Naive thymus-derived CD4-positive, alpha-beta T cell (primary cell): ENCODE measurements around the gene CEP55. TPM values are rescaled to one million over a fixed set of nuclear protein-coding genes. Genes with fewer than 3 reads are reported as not detected.

Source experiments
- ATAC-seq: fragments of 150-1000 bp; cut with Tn5 transposase; 2 replicates; pipeline ENCODE4 v1.10.0; 2021; ENCODE audit warnings: mild to moderate bottlenecking, moderate library complexity
- CTCF ChIA-PET: fragments of 350-600 bp; sonication (Branson Sonifier 250); formaldehyde crosslinking; loops from one replicate; lab custom pipeline; 2021; ENCODE audit warnings: antibody characterized with exemption; lab: Charles Lee
- POLR2A ChIA-PET: fragments of 350-600 bp; sonication (Branson Sonifier 250); formaldehyde crosslinking; loops from one replicate; lab custom pipeline; 2021; ENCODE audit warnings: antibody characterized with exemption, inconsistent platforms; lab: Charles Lee
- DNase-seq, 9 donors: peaks; one replicate each; pipeline versions ENCODE4 v3.0.0 to v3.0.0-alpha.2; 2020 to 2022; ENCODE audit warnings: mixed read lengths in 1 of 9
- H3K27ac ChIP-seq: one replicate; pipeline ENCODE4 v1.7.0; 2013; ENCODE audit warnings: mild to moderate bottlenecking, low read depth, low read length, moderate library complexity
- H3K27me3 ChIP-seq, 2 donors: one replicate each; pipeline ENCODE4 v1.7.0; 2013; ENCODE audit warnings: low read length in 2 of 2, mild to moderate bottlenecking in 2 of 2, moderate library complexity in 2 of 2; ENCODE audit not compliant: control insufficient read depth in 2 of 2, insufficient read depth in 2 of 2
- H3K36me3 ChIP-seq, 3 experiments: 1 replicate in 2 of 3; 2 replicates in 1 of 3; pipeline ENCODE4 v1.7.0; 2013; ENCODE audit warnings: low read length in 3 of 3, mild to moderate bottlenecking in 3 of 3, moderate library complexity in 1 of 3; ENCODE audit not compliant: insufficient read depth in 3 of 3, control insufficient read depth in 2 of 3
- H3K4me1 ChIP-seq, 2 donors: one replicate each; pipeline ENCODE4 v1.7.0; 2013; ENCODE audit warnings: low read length in 2 of 2, mild to moderate bottlenecking in 2 of 2, moderate library complexity in 1 of 2; ENCODE audit not compliant: control insufficient read depth in 2 of 2, insufficient read depth in 2 of 2
- H3K4me3 ChIP-seq: 2 replicates; pipeline ENCODE4 v1.7.0; 2013; ENCODE audit warnings: mild to moderate bottlenecking, low read length
- H3K9me3 ChIP-seq, 3 experiments: 1 replicate in 2 of 3; 2 replicates in 1 of 3; pipeline ENCODE4 v1.7.0; 2013; ENCODE audit warnings: low read length in 3 of 3; ENCODE audit not compliant: control insufficient read depth in 2 of 3
- H3K27ac Mint-ChIP-seq, 9 donors: one replicate each; pipeline ENCODE4 v1.8.0; 2020 to 2022; ENCODE audit warnings: mixed read lengths in 9 of 9, mild to moderate bottlenecking in 8 of 9, moderate library complexity in 5 of 9, inconsistent platforms in 2 of 9
- H3K27me3 Mint-ChIP-seq, 5 donors: one replicate each; pipeline ENCODE4 v1.8.0; 2021 to 2022; ENCODE audit warnings: mixed read lengths in 5 of 5, mild to moderate bottlenecking in 1 of 5
- H3K36me3 Mint-ChIP-seq, 5 donors: one replicate each; pipeline ENCODE4 v1.8.0; 2020 to 2022; ENCODE audit warnings: mixed read lengths in 5 of 5, mild to moderate bottlenecking in 3 of 5, inconsistent platforms in 1 of 5
- H3K4me1 Mint-ChIP-seq, 7 donors: one replicate each; pipeline ENCODE4 v1.8.0; 2020 to 2022; ENCODE audit warnings: mixed read lengths in 7 of 7, mild to moderate bottlenecking in 3 of 7, inconsistent platforms in 1 of 7
- H3K4me3 Mint-ChIP-seq, 10 donors: one replicate each; pipeline ENCODE4 v1.8.0; 2020 to 2022; ENCODE audit warnings: mild to moderate bottlenecking in 10 of 10, mixed read lengths in 10 of 10, moderate library complexity in 6 of 10, inconsistent platforms in 2 of 10
- H3K9me3 Mint-ChIP-seq, 11 donors: one replicate each; pipeline ENCODE4 v1.8.0; 2020 to 2022; ENCODE audit warnings: mixed read lengths in 11 of 11, mild to moderate bottlenecking in 4 of 11, inconsistent platforms in 1 of 11, moderate library complexity in 1 of 11
- intact Hi-C, 2 donors: fragments of 100-400 bp; cut with micrococcal nuclease; formaldehyde crosslinking; loops; one replicate each; pipeline ENCODE4 v1.15.1; 2023
- polyA plus RNA-seq, 2 donors: library from polyadenylated mRNA; unstranded; fragments of 300-500 nt; fragmentation: Illumina TruSeq; gene quantifications; one replicate each; pipeline ENCODE4 v1.2.3, GENCODE V29; 2021
- total RNA-seq, 6 experiments: library from RNA in 5 of 6; stranded (reverse) in 5 of 6; gene quantifications; 1 replicate in 5 of 6; 2 replicates in 1 of 6; pipeline ENCODE4 v1.2.3 and lab custom pipeline; 2021 to 2026

The CEP55 gene
- total and polyA plus RNA-seq, 7 experiments from 2014 or later = 0.54 to 48.6 TPM; not detected in 5

- Histone ChIP-seq H3K27me3 (no peaks in the 10 kb centered on the region), H3K4me3 (no peak overlapping the region), H3K27ac (no peak overlapping the region), H3K4me1 (no peaks in the 10 kb centered on the region), H3K36me3 (no peaks in the 10 kb centered on the region), H3K9me3 (no peaks in the 10 kb centered on the region)
- ChIA-PET CTCF (no interaction called here), POLR2A (interaction anchor here (0.5 kb wide), 1 partner anchor 110 kb away, joined by 3 read pairs; no protein-coding TSS in a partner anchor)
- intact Hi-C loops = no loop called here
- no peak overlapping the region for H3K4me3 Mint-ChIP-seq
- DNase-seq (no peak), ATAC-seq (no peak)
- H3K27ac Mint-ChIP-seq = no peak overlapping the region
- no peaks in the 10 kb centered on the region for H3K9me3 Mint-ChIP-seq
- no peaks in the 10 kb centered on the region for H3K36me3 Mint-ChIP-seq
- peaks cover 0 to 1% (median 0%) of the 10 kb centered on the region in 5 donors for H3K27me3 Mint-ChIP-seq
- peaks cover 0 to 15% (median 11%) of the 10 kb centered on the region in 7 donors for H3K4me1 Mint-ChIP-seq
Measured at GRCh38 chr10:93454736-93455135, 41.7 kb upstream of the CEP55 start.

- ATAC-seq (no peak), DNase-seq (no peak)
- CTCF ChIA-PET = no interaction called here
- H3K4me3 Mint-ChIP-seq = no peak overlapping the region
- intact Hi-C loops = no loop called here
- no peaks in the 10 kb centered on the region for H3K36me3 ChIP-seq
- no peaks in the 10 kb centered on the region for H3K4me1 ChIP-seq
- H3K27ac Mint-ChIP-seq = no peak overlapping the region
- H3K9me3 ChIP-seq = no peaks in the 10 kb centered on the region
- H3K27me3 Mint-ChIP-seq = peaks cover 0 to 5% (median 0%) of the 10 kb centered on the region in 5 donors
- H3K9me3 Mint-ChIP-seq = no peaks in the 10 kb centered on the region
- H3K4me1 Mint-ChIP-seq = peaks cover 0 to 19% (median 9%) of the 10 kb centered on the region in 7 donors
- H3K27me3 ChIP-seq = no peaks in the 10 kb centered on the region
- H3K36me3 Mint-ChIP-seq = no peaks in the 10 kb centered on the region
- no peak overlapping the region for H3K4me3 ChIP-seq
- no peak overlapping the region for H3K27ac ChIP-seq
- POLR2A ChIA-PET = no interaction called here
Measured at GRCh38 chr10:93456480-93456879, 39.9 kb upstream of the CEP55 start.

- CTCF ChIA-PET = interaction anchor here (0.6 kb wide), 1 partner anchor 81 kb away, joined by 3 read pairs; no protein-coding TSS in a partner anchor
- POLR2A ChIA-PET = no interaction called here
- intact Hi-C loops = no loop called here
- H3K27me3 ChIP-seq = no peaks in the 10 kb centered on the region
- H3K9me3 Mint-ChIP-seq = no peaks in the 10 kb centered on the region
- no peaks in the 10 kb centered on the region for H3K36me3 Mint-ChIP-seq
- H3K4me3 ChIP-seq = no peak overlapping the region
- no peak for DNase-seq
- H3K27ac ChIP-seq = no peak overlapping the region
- H3K4me1 Mint-ChIP-seq = peaks cover 0 to 18% (median 0%) of the 10 kb centered on the region in 7 donors
- no peak overlapping the region for H3K4me3 Mint-ChIP-seq
- no peaks in the 10 kb centered on the region for H3K36me3 ChIP-seq
- H3K27ac Mint-ChIP-seq = no peak overlapping the region
- no peak for ATAC-seq
- H3K4me1 ChIP-seq = no peaks in the 10 kb centered on the region
- H3K9me3 ChIP-seq = no peaks in the 10 kb centered on the region
- peaks cover 0 to 5% (median 0%) of the 10 kb centered on the region in 5 donors for H3K27me3 Mint-ChIP-seq
Measured at GRCh38 chr10:93457511-93457910, 38.9 kb upstream of the CEP55 start.

GRCh38 chr10:93458821-93459257, 37.6 kb upstream of the CEP55 start:
- CTCF ChIA-PET = interaction anchor here (0.6 to 0.8 kb wide), 2 partner anchors 23 to 68 kb away, joined by 3 to 4 read pairs; partner anchors contain the start of gene MYOF

GRCh38 chr10:93459466-93459865, 36.9 kb upstream of the CEP55 start:
- H3K27me3 ChIP-seq = no peaks in the 10 kb centered on the region
- Mint-ChIP-seq H3K9me3 (no peaks in the 10 kb centered on the region), H3K4me3 (no peak overlapping the region), H3K27ac (no peak overlapping the region), H3K27me3 (peaks cover 0 to 5% (median 0%) of the 10 kb centered on the region in 5 donors), H3K36me3 (no peaks in the 10 kb centered on the region), H3K4me1 (peaks cover 0 to 21% (median 0%) of the 10 kb centered on the region in 7 donors)
- H3K27ac ChIP-seq = no peak overlapping the region
- ChIA-PET CTCF (interaction anchor here (0.8 kb wide), 1 partner anchor 23 kb away, joined by 3 read pairs; the partner anchor contains the start of gene MYOF), POLR2A (no interaction called here)
- no peak for ATAC-seq
- no peaks in the 10 kb centered on the region for H3K36me3 ChIP-seq
- H3K4me3 ChIP-seq = no peak overlapping the region
- no peaks in the 10 kb centered on the region for H3K9me3 ChIP-seq
- intact Hi-C loops = no loop called here
- H3K4me1 ChIP-seq = no peaks in the 10 kb centered on the region
- DNase-seq = no peak

More at GRCh38 chr10:93458821-93459257, 37.6 kb upstream of the CEP55 start:
- no peak for DNase-seq
- peaks cover 0 to 19% (median 0%) of the 10 kb centered on the region in 7 donors for H3K4me1 Mint-ChIP-seq
- POLR2A ChIA-PET = no interaction called here
- H3K4me1 ChIP-seq = no peaks in the 10 kb centered on the region
- peaks cover 0 to 5% (median 0%) of the 10 kb centered on the region in 5 donors for H3K27me3 Mint-ChIP-seq
- no peak overlapping the region for H3K27ac Mint-ChIP-seq
- intact Hi-C loops = no loop called here
- no peak overlapping the region for H3K4me3 ChIP-seq
- H3K27me3 ChIP-seq = no peaks in the 10 kb centered on the region
- H3K4me3 Mint-ChIP-seq = no peak overlapping the region
- no peaks in the 10 kb centered on the region for H3K36me3 Mint-ChIP-seq
- ATAC-seq = no peak
- no peaks in the 10 kb centered on the region for H3K36me3 ChIP-seq
- no peaks in the 10 kb centered on the region for H3K9me3 ChIP-seq
- no peak overlapping the region for H3K27ac ChIP-seq
- no peaks in the 10 kb centered on the region for H3K9me3 Mint-ChIP-seq

GRCh38 chr10:93461109-93461806, 35.2 kb upstream of the CEP55 start:
- H3K27me3 ChIP-seq = no peaks in the 10 kb centered on the region
- H3K9me3 ChIP-seq = no peaks in the 10 kb centered on the region
- Mint-ChIP-seq H3K36me3 (no peaks in the 10 kb centered on the region), H3K9me3 (no peaks in the 10 kb centered on the region), H3K27ac (peak overlapping the region in 1 of 9 donors; percentile 3), H3K4me3 (no peak overlapping the region), H3K4me1 (peaks cover 0 to 21% (median 0%) of the 10 kb centered on the region in 7 donors), H3K27me3 (peaks cover 0 to 5% (median 0%) of the 10 kb centered on the region in 5 donors)
- CTCF ChIA-PET = no interaction called here
- intact Hi-C loops = no loop called here
- H3K4me1 ChIP-seq = no peaks in the 10 kb centered on the region
- DNase-seq (no peak), ATAC-seq (no peak)
- POLR2A ChIA-PET = interaction anchor here (0.8 kb wide), 1 partner anchor 10 kb away, joined by 4 read pairs; no protein-coding TSS in a partner anchor
- H3K4me3 ChIP-seq = no peak overlapping the region
- H3K27ac ChIP-seq = no peak overlapping the region
- no peaks in the 10 kb centered on the region for H3K36me3 ChIP-seq
